K562 (cell line): ENCODE data around the gene DCAKD. TPM values are rescaled to one million over a fixed set of nuclear protein-coding genes. Genes with fewer than 3 reads are reported as not detected.

Experiments
- ATAC-seq: fragments of 200-7000 bp; cut with Tn5 transposase; 3 replicates; pipeline ENCODE4 v1.9.1; 2020; ENCODE audit warnings: moderate library complexity
- BruUV-seq: library from RNA; stranded (reverse); fragments of 400-500 nt; replicated peaks from 2 replicates; lab custom pipeline; 2021; lab: Mats Ljungman, UMichigan
- CTCF ChIA-PET: fragments of 300-600 bp; formaldehyde crosslinking; extraction: SDS; loops from one replicate; lab custom pipeline; 2021; ENCODE audit warnings: low intra/inter-chr PET ratio; lab: Yijun Ruan, JAX
- POLR2A ChIA-PET: fragments of 300-600, 350-650 bp; sonication (Branson Sonifier 250); formaldehyde crosslinking; extraction: SDS; loops from one replicate; lab custom pipeline; 2021; ENCODE audit warnings: antibody characterized with exemption, inconsistent platforms; lab: Yijun Ruan, JAX
- DNase-seq, 4 experiments: peaks; one replicate each; pipeline versions ENCODE4 v3.0.0 to v3.0.0-alpha.2; 2011 to 2018; ENCODE audit warnings: low spot score in 3 of 4, mixed read lengths in 3 of 4; ENCODE audit errors: extremely low read depth in 1 of 4
- FAIRE-seq: peaks from 2 replicates; lab custom pipeline; 2011; peaks lifted over from hg19 to GRCh38; lab: Jason Lieb, UNC
- H2AFZ ChIP-seq: 2 replicates; pipeline ENCODE4 v1.6.0; 2011; ENCODE audit warnings: low read depth, low read length, control low read depth, inconsistent platforms
- H3K27ac ChIP-seq: fragments of 200-600 bp; 3 replicates; pipeline ENCODE4 v1.8.0; 2011; ENCODE audit warnings: low read depth, mild to moderate bottlenecking, control low read depth, inconsistent platforms, low read length, moderate library complexity, mixed read lengths; ENCODE audit errors: extremely low read depth
- H3K27me3 ChIP-seq, 2 experiments: fragments of 300-600 bp in 1 of 2; 2 replicates in 1 of 2; 3 replicates in 1 of 2; pipeline versions ENCODE4 v1.6.0 to v1.8.0; 2011; ENCODE audit warnings: inconsistent platforms in 2 of 2, low read length in 2 of 2, mild to moderate bottlenecking in 1 of 2, mixed read lengths in 1 of 2, moderate library complexity in 1 of 2; ENCODE audit not compliant: control insufficient read depth in 2 of 2, insufficient read depth in 2 of 2
- H3K36me3 ChIP-seq: fragments of 300-600 bp; 3 replicates; pipeline ENCODE4 v1.8.0; 2011; ENCODE audit warnings: mild to moderate bottlenecking, low read length, inconsistent platforms; ENCODE audit not compliant: control insufficient read depth, insufficient read depth
- H3K4me1 ChIP-seq, 2 experiments: fragments of 200-600 bp in 1 of 2; replicated peaks in 1 of 2; 2 replicates in 1 of 2; 3 replicates in 1 of 2; pipeline versions ENCODE4 v1.5.1 to v1.8.0; 2011; ENCODE audit warnings: inconsistent platforms in 2 of 2, low read length in 2 of 2, mild to moderate bottlenecking in 1 of 2, mixed read lengths in 1 of 2, moderate library complexity in 1 of 2; ENCODE audit not compliant: control insufficient read depth in 2 of 2, insufficient read depth in 2 of 2
- H3K4me2 ChIP-seq: 2 replicates; pipeline ENCODE4 v1.6.1; 2011; ENCODE audit warnings: low read length, control low read depth, inconsistent platforms, mixed read lengths; ENCODE audit not compliant: insufficient read depth
- H3K4me3 ChIP-seq: fragments of 200-600 bp; sonication (generic), shearing (Covaris generic); 2 replicates; pipeline ENCODE4 v1.5.1; 2016; ENCODE audit warnings: control low read depth, inconsistent platforms
- H3K79me2 ChIP-seq: fragments of 200-600 bp; 3 replicates; pipeline ENCODE4 v1.8.0; 2011; ENCODE audit warnings: low read length, inconsistent platforms; ENCODE audit not compliant: control insufficient read depth, insufficient read depth
- H3K9ac ChIP-seq, 2 experiments: 2 replicates each; pipeline versions ENCODE4 v1.6.0 to v1.6.1; 2011; ENCODE audit warnings: low read depth in 2 of 2, low read length in 2 of 2, control low read depth in 1 of 2, inconsistent platforms in 1 of 2, mild to moderate bottlenecking in 1 of 2, mixed read lengths in 1 of 2; ENCODE audit not compliant: insufficient read depth in 1 of 2
- H3K9me1 ChIP-seq: one replicate; pipeline ENCODE4 v1.6.0; 2011; ENCODE audit warnings: inconsistent platforms, mild to moderate bottlenecking, low read length, moderate library complexity; ENCODE audit not compliant: control insufficient read depth, insufficient read depth
- H3K9me3 ChIP-seq: replicated peaks from 2 replicates; pipeline ENCODE4 v1.5.1; 2011; ENCODE audit warnings: low read depth, low read length, inconsistent platforms; ENCODE audit not compliant: control insufficient read depth, insufficient read depth
- H4K20me1 ChIP-seq: replicated peaks from 2 replicates; pipeline ENCODE4 v1.6.1; 2011; ENCODE audit warnings: low read length, inconsistent platforms, mixed read lengths; ENCODE audit not compliant: control insufficient read depth, insufficient read depth
- BACH1 ChIP-seq: fragments of 200-800 bp; sonication (Bioruptor generic); IDR thresholded peaks from 2 replicates; pipeline ENCODE4 v1.6.1; 2016; ENCODE audit warnings: missing genetic modification characterization, missing compliant biosample characterization
- CAMTA2 ChIP-seq: fragments of 250-450 bp; sonication (Bioruptor Pico); conservative IDR thresholded peaks from 2 replicates; pipeline ENCODE4 v1.5.1; 2022
- CCAR2 ChIP-seq: fragments of 200-400 bp; formaldehyde crosslinking; IDR thresholded peaks from 2 replicates; pipeline ENCODE4 v1.6.1; 2017; ENCODE audit warnings: mild to moderate bottlenecking, low read depth, low read length
- FOXJ3 ChIP-seq: sonication (generic); formaldehyde crosslinking; IDR thresholded peaks from 2 replicates; pipeline ENCODE4 v1.4.0; 2020; ENCODE audit warnings: mild to moderate bottlenecking, missing genetic modification reagents
- GATAD2A ChIP-seq: fragments of 450-650 bp; IDR thresholded peaks from 2 replicates; pipeline ENCODE4 v1.6.1; 2017
- HCFC1 ChIP-seq: IDR thresholded peaks from 2 replicates; pipeline ENCODE4 v1.6.1; 2012; ENCODE audit warnings: low read depth, low read length, improper control_type of control experiment
- IRF2 ChIP-seq: sonication (generic); formaldehyde crosslinking; IDR thresholded peaks from 2 replicates; pipeline ENCODE4 v1.8.1; 2022; ENCODE audit warnings: mild to moderate bottlenecking, missing genetic modification reagents
- MBD2 ChIP-seq: sonication (generic); IDR thresholded peaks from 2 replicates; pipeline ENCODE4 v1.6.1; 2016; ENCODE audit warnings: low read depth, borderline replicate concordance
- TRIM24 ChIP-seq, 2 experiments: fragments of 450-650 bp; IDR thresholded peaks; 2 replicates each; pipeline ENCODE4 v1.6.1; 2016
- WGBS: fragments of 100-300 bp; shearing (Covaris generic); methylation state at CpG from one replicate; pipeline ENCODE4 v1.1.6; 2016; ENCODE audit warnings: low coverage, mixed read lengths; ENCODE audit not compliant: insufficient coverage; ENCODE audit errors: missing lambda C conversion rate; 5-methylcytosine and 5-hydroxymethylcytosine counted together
- in situ Hi-C: fragments of 300-500 bp; cut with MboI; formaldehyde crosslinking; loops from 4 replicates; pipeline ENCODE4 v1.15.0; 2018; ENCODE audit warnings: inconsistent platforms, mixed read lengths
- intact Hi-C: fragments of 100-400 bp; cut with micrococcal nuclease; formaldehyde crosslinking; loops from 2 replicates; pipeline ENCODE4 v1.14.2; 2022
- polyA plus RNA-seq, 8 experiments: library from polyadenylated mRNA; depleted of rRNA in 4 of 8; stranded (reverse) in 5 of 8; unstranded in 3 of 8; fragments of >200 nt; fragmentation: Nextera tagmentation in 2 of 8; fragmentation: Illumina TruSeq in 1 of 8; extraction: Ambion mirVana in 2 of 8; extraction: Trizol in 1 of 8; gene quantifications; 2 replicates each; pipeline versions ENCODE4 v1.2.1 to v1.2.3, GENCODE V29; 2011 to 2014; ENCODE audit warnings: inconsistent platforms in 1 of 8, missing spikeins in 1 of 8
- total RNA-seq, 7 experiments: library from RNA; depleted of rRNA in 6 of 7; stranded (reverse); fragments of >200 nt in 6 of 7; fragmentation: Illumina TruSeq in 2 of 7; extraction: Trizol in 2 of 7; gene quantifications; 2 replicates each; pipeline versions ENCODE4 v1.2.1 to v1.2.3, GENCODE V29; 2011 to 2021; ENCODE audit warnings: low replicate concordance in 1 of 7
- TF ChIP-seq, protein P1 (sequence below): fragments of 250-450 bp; sonication (Bioruptor Pico); IDR thresholded peaks from 2 replicates; pipeline ENCODE4 v1.5.1; 2021; ENCODE audit warnings: mild to moderate bottlenecking

Gene DCAKD
- total and polyA plus RNA-seq, 9 of the 15 experiments (the other 6 are each of a cell fraction or from before 2014, with no cell fraction given), result 7.9 to 35.5 (median 21.4) TPM

DNA sequence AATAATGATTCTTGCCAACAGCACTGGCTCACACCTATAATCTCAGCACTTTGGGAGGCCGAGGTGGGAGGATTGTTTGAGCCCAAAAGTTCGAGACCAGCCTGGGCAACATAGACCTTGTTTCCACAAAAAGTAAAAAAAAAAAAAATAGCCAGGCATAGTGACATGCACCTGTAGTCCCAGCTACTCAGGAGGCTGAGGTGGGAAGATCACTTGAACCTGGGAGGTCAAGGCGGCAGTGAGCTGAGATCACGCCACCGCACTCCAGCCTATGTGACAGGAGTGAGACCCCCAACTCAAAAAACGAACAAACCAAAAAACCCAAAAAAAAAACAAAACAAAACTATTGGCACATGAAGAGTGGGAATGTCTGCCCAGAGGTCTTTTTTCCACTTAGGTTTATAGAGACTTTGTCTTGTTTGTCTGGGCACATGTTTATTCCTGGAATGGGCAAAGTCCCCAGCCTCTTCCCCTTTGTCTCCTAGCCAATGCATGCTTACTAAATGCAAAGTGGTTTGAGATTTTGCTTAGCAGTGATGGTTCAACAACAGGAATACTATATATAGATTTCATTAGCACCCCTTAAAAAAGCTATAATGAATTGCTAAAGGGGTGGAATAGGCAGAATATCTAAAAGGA, 35.6 kb upstream of the DCAKD start (continued):
- TF ChIP-seq, protein P1, sequence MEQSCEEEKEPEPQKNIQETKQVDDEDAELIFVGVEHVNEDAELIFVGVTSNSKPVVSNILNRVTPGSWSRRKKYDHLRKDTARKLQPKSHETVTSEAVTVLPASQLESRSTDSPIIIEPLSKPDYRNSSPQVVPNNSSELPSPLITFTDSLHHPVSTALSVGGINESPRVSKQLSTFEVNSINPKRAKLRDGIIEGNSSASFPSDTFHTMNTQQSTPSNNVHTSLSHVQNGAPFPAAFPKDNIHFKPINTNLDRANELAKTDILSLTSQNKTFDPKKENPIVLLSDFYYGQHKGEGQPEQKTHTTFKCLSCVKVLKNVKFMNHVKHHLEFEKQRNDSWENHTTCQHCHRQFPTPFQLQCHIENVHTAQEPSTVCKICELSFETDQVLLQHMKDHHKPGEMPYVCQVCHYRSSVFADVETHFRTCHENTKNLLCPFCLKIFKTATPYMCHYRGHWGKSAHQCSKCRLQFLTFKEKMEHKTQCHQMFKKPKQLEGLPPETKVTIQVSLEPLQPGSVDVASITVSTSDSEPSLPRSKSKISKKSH (CRISPR knock-in tag), result no peak
- TF ChIP-seq IRF2 (CRISPR knock-in tag) (no peak), BACH1 (tag) (no peak)

DNA sequence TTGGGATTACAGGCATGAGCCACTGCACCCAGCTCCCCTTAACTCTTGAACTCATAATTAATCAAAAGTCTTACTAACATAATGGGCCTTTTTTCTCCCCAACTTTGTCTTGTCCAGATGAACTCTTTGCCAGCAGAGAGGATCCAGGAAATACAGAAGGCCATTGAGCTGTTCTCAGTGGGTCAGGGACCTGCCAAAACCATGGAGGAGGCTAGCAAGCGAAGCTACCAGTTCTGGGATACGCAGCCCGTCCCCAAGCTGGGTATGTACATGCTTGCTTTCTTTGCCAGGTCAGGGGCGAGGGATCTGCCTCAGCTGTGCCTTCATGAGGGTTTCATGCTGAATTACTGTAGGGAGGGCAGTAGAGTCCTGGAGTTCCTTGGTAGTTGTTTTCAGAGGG, 35.0 kb upstream of the DCAKD start:
- Histone ChIP-seq H3K9ac (no peak overlapping the region), H3K4me1 (no peaks in the 10 kb centered on the region), H3K36me3 (peaks cover 90% of the 10 kb centered on the region), H3K27me3 (no peaks in the 10 kb centered on the region), H3K27ac (no peak overlapping the region), H4K20me1 (no peaks in the 10 kb centered on the region), H2AFZ (no peak overlapping the region)
- POLR2A ChIA-PET, result interaction anchor here (0.6 to 2.0 kb wide), 4 partner anchors 10 to 211 kb away, joined by 4 to 11 read pairs (median 6); no protein-coding TSS in a partner anchor
- ATAC-seq, result no peak
- no peak for FAIRE-seq
- BruUV-seq, result no TSS peak
- TF ChIP-seq CCAR2 (no peak), GATAD2A (no peak), CAMTA2 (no peak), FOXJ3 (CRISPR knock-in tag) (no peak), TRIM24 (IDR thresholded peaks at IDR 0.05) (no peak), MBD2 (no peak), HCFC1 (no peak)
- TF ChIP-seq, all 486 proteins: peak for 0
- H3K4me2 ChIP-seq, result no peak overlapping the region
- WGBS, result 96% methylated on average over 4 of the region's 4 CpGs
- CTCF ChIA-PET, result no interaction called here
- no peak overlapping the region for H3K4me3 ChIP-seq
- intact Hi-C loops (no loop called here), in situ Hi-C loops (no loop called here)
- no peaks in the 10 kb centered on the region for H3K9me1 ChIP-seq
- DNase-seq, result no peak
- H3K79me2 ChIP-seq, result 0 out of 3 replicates have a peak, but pooled peaks cover 2% of the 10 kb centered on the region
- no peaks in the 10 kb centered on the region for H3K9me3 ChIP-seq
